Neural cell (in vitro differentiated cells): ENCODE data around the gene CACNA1H. TPM values are rescaled to one million over a fixed set of nuclear protein-coding genes. Genes with fewer than 3 reads are reported as not detected.

Source experiments
- H2AFZ ChIP-seq: fragments of 200-600, 300-800 bp; sonication (generic), shearing (Covaris generic); 2 replicates; pipeline ENCODE4 v1.6.0; 2014; ENCODE audit warnings: low read depth, mild to moderate bottlenecking, antibody characterized with exemption, low read length, moderate library complexity
- H3F3A ChIP-seq: fragments of 200-600 bp; shearing (Covaris generic); 2 replicates; pipeline ENCODE4 v1.6.1; 2016; ENCODE audit warnings: mild to moderate bottlenecking, moderate library complexity, mixed read lengths, antibody characterized with exemption, low read length; ENCODE audit not compliant: insufficient read depth, poor library complexity, severe bottlenecking
- H3K27ac ChIP-seq: fragments of 200-600, 300-800 bp; sonication (generic), shearing (Covaris generic); 2 replicates; pipeline ENCODE4 v1.5.1; 2014; ENCODE audit warnings: mild to moderate bottlenecking, low read length, moderate library complexity
- H3K27me3 ChIP-seq: fragments of 300-800, 200-600 bp; sonication (generic), shearing (Covaris generic); 2 replicates; pipeline ENCODE4 v1.6.0; 2014; ENCODE audit warnings: mild to moderate bottlenecking, low read depth, low read length, moderate library complexity; ENCODE audit not compliant: insufficient read depth
- H3K36me3 ChIP-seq: fragments of 300-800, 200-600 bp; sonication (generic), shearing (Covaris generic); 2 replicates; pipeline ENCODE4 v1.5.1; 2014; ENCODE audit warnings: mild to moderate bottlenecking, antibody characterized with exemption, low read length, moderate library complexity; ENCODE audit not compliant: insufficient read depth
- H3K4me2 ChIP-seq: fragments of 300-800, 200-600 bp; sonication (generic), shearing (Covaris generic); 2 replicates; pipeline ENCODE4 v1.6.0; 2014; ENCODE audit warnings: mild to moderate bottlenecking, low read length
- H3K4me3 ChIP-seq: fragments of 300-800, 200-600 bp; sonication (generic), shearing (Covaris generic); 2 replicates; pipeline ENCODE4 v1.5.1; 2014; ENCODE audit warnings: mild to moderate bottlenecking, low read length, moderate library complexity
- H3K79me2 ChIP-seq: fragments of 200-600 bp; shearing (Covaris generic); replicated peaks from 2 replicates; pipeline ENCODE4 v1.6.0; 2014; ENCODE audit warnings: mild to moderate bottlenecking, low read length, moderate library complexity; ENCODE audit not compliant: insufficient read depth
- H3K9ac ChIP-seq: fragments of 300-800, 200-600 bp; sonication (generic), shearing (Covaris generic); 2 replicates; pipeline ENCODE4 v1.6.1; 2016; ENCODE audit warnings: mild to moderate bottlenecking, low read length, mixed read lengths
- H3K9me2 ChIP-seq: fragments of 200-600 bp; shearing (Covaris generic); 2 replicates; pipeline ENCODE4 v1.6.1; 2016; ENCODE audit warnings: mild to moderate bottlenecking, low read length, mixed read lengths; ENCODE audit not compliant: insufficient read depth
- H3K9me3 ChIP-seq: fragments of 200-600, 300-800 bp; sonication (generic), shearing (Covaris generic); 2 replicates; pipeline ENCODE4 v1.6.1; 2016; ENCODE audit warnings: mild to moderate bottlenecking, mixed run types, low read length, moderate library complexity, mixed read lengths
- H4K20me1 ChIP-seq: fragments of 200-600 bp; shearing (Covaris generic); 2 replicates; pipeline ENCODE4 v1.6.1; 2016; ENCODE audit warnings: mild to moderate bottlenecking, mixed run types; ENCODE audit not compliant: insufficient read depth
- CTCF ChIP-seq: fragments of 450-650 bp; IDR thresholded peaks from 2 replicates; pipeline ENCODE4 v1.5.1; 2014; ENCODE audit warnings: antibody characterized with exemption, mild to moderate bottlenecking, moderate library complexity; ENCODE audit not compliant: poor library complexity, severe bottlenecking
- EP300 ChIP-seq: fragments of 450-650 bp; conservative IDR thresholded peaks from 2 replicates; pipeline ENCODE4 v1.6.1; 2014; ENCODE audit warnings: antibody characterized with exemption, mild to moderate bottlenecking, moderate library complexity; ENCODE audit not compliant: poor library complexity, severe bottlenecking
- EZH2 ChIP-seq: fragments of 200-600, 300-800 bp; shearing (Covaris generic), sonication (generic); IDR thresholded peaks from 2 replicates; pipeline ENCODE4 v1.6.1; 2014; ENCODE audit warnings: antibody characterized with exemption, low read length, borderline replicate concordance, mild to moderate bottlenecking; ENCODE audit not compliant: insufficient read depth, poor library complexity, severe bottlenecking
- MXI1 ChIP-seq: fragments of 450-650 bp; conservative IDR thresholded peaks from 2 replicates; pipeline ENCODE4 v1.6.1; 2014; ENCODE audit warnings: antibody characterized with exemption, mild to moderate bottlenecking; ENCODE audit not compliant: poor library complexity, severe bottlenecking
- POLR2AphosphoS5 ChIP-seq: IDR thresholded peaks from 2 replicates; pipeline ENCODE4 v1.6.1; 2012
- RAD21 ChIP-seq: fragments of 450-650 bp; conservative IDR thresholded peaks from 2 replicates; pipeline ENCODE4 v1.6.1; 2014; ENCODE audit warnings: antibody characterized with exemption, mild to moderate bottlenecking, moderate library complexity
- REST ChIP-seq: IDR thresholded peaks from 2 replicates; pipeline ENCODE4 v1.6.1; 2012; ENCODE audit warnings: borderline replicate concordance
- SMC3 ChIP-seq: fragments of 450-650 bp; conservative IDR thresholded peaks from 2 replicates; pipeline ENCODE4 v1.6.1; 2014; ENCODE audit warnings: antibody characterized with exemption, mild to moderate bottlenecking, moderate library complexity; ENCODE audit not compliant: poor library complexity
- TAF1 ChIP-seq: IDR thresholded peaks from 2 replicates; pipeline ENCODE4 v1.6.1; 2012; ENCODE audit warnings: low read depth
- polyA plus RNA-seq: library from polyadenylated mRNA; depleted of rRNA; stranded (reverse); fragments of >200 nt; gene quantifications from 2 replicates; pipeline ENCODE4 v1.2.3, GENCODE V29; 2014

CACNA1H gene
- polyA plus RNA-seq, 1 donor from 2014 or later: 27.7 TPM

GRCh38 chr16:1213231-1213630 is 60.3 kb downstream of the CACNA1H start:
- no peak overlapping the region for H2AFZ ChIP-seq
- no peak for TF ChIP-seq MXI1
- no peak for TF ChIP-seq CTCF
- TF ChIP-seq SMC3: no peak
- TF ChIP-seq EP300: no peak
- TF ChIP-seq EZH2: no peak
- TF ChIP-seq TAF1: no peak
- TF ChIP-seq POLR2AphosphoS5: no peak
- no peak for TF ChIP-seq REST
- no peak for TF ChIP-seq RAD21
- no peak overlapping the region for H3K4me3 ChIP-seq
- no peaks in the 10 kb centered on the region for H3K27me3 ChIP-seq
- H4K20me1 ChIP-seq: no peaks in the 10 kb centered on the region
- H3K4me2 ChIP-seq: no peak overlapping the region
- no peaks in the 10 kb centered on the region for H3K79me2 ChIP-seq
- no peaks in the 10 kb centered on the region for H3K36me3 ChIP-seq
- H3K9me3 ChIP-seq: no peaks in the 10 kb centered on the region
- no peaks in the 10 kb centered on the region for H3K9me2 ChIP-seq
- H3K27ac ChIP-seq: no peak overlapping the region
- no peak overlapping the region for H3K9ac ChIP-seq
- H3F3A ChIP-seq: no peaks in the 10 kb centered on the region

GRCh38 chr16:1213796-1214372 is 61.0 kb downstream of the CACNA1H start:
- Histone ChIP-seq H3K36me3 (no peaks in the 10 kb centered on the region), H3K9me2 (no peaks in the 10 kb centered on the region), H3K4me2 (no peak overlapping the region), H3K9ac (no peak overlapping the region), H2AFZ (no peak overlapping the region), H4K20me1 (no peaks in the 10 kb centered on the region), H3K27ac (no peak overlapping the region), H3K79me2 (no peaks in the 10 kb centered on the region), H3K9me3 (no peaks in the 10 kb centered on the region), H3K4me3 (no peak overlapping the region), H3K27me3 (no peaks in the 10 kb centered on the region), H3F3A (no peaks in the 10 kb centered on the region)
- no peak for TF ChIP-seq RAD21
- TF ChIP-seq TAF1: no peak
- TF ChIP-seq SMC3: no peak
- TF ChIP-seq CTCF: no peak
- no peak for TF ChIP-seq EP300
- TF ChIP-seq POLR2AphosphoS5: no peak
- TF ChIP-seq REST: no peak
- no peak for TF ChIP-seq EZH2
- TF ChIP-seq MXI1: no peak
